HTR-8/SVneo (cell line): ENCODE results near the gene SCLT1.

Experiments
- DNase-seq: peaks from one replicate; pipeline ENCODE4 v3.0.0; 2011; ENCODE audit warnings: low spot score, mixed read lengths; ENCODE audit not compliant: insufficient read length
- FAIRE-seq: peaks from 2 replicates; lab custom pipeline; 2011; peaks lifted over from hg19 to GRCh38; lab: Jason Lieb, UNC

Gene SCLT1

DNA sequence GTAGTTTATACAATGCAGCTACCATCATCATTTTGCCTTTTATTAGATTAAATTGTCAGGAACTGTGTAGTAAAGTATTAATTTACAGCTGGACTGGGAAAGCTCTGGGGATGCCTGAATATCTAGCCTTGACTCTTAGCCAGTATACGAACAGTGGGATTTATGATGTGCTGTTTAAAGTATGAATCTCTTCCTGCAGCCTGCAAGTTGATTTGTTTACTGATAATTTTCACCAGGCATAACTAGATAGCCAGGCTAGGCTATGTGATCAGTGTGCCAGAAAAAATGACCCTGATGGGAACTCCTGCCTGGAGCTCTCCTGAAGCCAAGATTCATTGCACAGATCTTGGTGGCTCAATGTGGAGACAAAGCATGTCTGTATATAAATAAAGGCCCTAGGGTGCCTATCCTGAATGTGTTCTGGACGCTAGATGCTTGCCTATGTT, 119.2 kb downstream of the SCLT1 start:
- no peak for DNase-seq
- FAIRE-seq = no peak

GRCh38 chr4:128973384-128973783, 120.0 kb downstream of the SCLT1 start:
- FAIRE-seq = no peak
- DNase-seq = no peak

DNA sequence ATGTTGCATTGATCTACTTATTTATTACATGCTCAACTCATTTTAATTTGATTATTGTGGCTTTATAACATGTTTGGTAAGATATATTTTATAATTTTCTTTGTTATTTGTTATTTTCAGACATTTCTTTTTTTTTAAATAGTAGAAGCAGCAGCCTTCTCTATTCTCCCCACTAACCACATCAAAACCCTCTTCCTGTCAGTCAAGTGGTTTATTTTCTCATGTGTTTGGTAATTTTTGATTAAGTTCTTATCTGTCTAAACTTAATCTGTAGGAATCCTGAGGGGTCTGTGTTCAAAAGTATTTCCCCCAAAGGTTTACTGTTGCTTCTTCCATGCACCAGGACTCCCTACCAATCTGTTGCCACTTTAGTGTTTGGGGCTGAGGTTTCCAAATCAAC, 131.9 kb downstream of the SCLT1 start:
- no peak for DNase-seq

GRCh38 chr4:128958194-128958593, 135.1 kb downstream of the SCLT1 start:
- FAIRE-seq (no peak), DNase-seq (no peak)

More for the DNA sequence above, 131.9 kb downstream of the SCLT1 start:
- no peak for FAIRE-seq

DNA sequence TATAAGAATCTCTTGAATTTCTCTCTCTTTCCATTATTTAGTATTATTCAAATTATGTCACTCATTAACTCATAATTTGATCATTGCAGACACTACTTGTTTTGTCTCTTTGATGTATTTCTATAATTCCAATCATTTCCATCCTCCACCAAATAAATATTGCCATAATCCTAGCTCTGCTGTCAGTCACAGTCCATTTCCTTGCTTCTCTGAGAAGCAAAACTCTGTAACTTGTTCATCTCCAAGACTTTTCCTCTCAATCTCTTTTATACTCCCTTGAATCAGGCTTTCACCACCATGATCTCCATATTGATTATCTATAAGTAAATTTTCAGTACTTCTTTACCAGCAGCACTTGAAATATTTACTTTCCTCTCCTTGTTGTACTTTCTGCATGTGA, 135.9 kb downstream of the SCLT1 start:
- no peak for FAIRE-seq
- no peak for DNase-seq

DNA sequence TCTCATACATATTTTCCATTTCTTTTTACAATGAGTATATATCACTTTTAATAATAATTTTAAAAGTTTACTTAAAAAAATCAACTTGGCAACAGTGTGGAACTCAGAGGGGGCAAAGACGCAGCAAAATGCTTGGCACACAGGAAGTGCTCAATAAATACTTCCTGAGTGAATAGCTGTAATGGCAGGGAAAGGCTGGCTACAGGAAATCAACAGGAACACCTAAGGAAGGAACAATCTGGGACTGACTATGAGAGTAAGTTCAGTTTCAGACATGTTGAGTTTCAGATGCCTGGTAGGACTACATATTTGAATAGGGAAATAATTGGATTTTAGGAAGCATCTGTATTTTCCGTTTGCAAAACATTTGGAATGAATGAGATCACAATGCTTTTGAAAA, 137.6 kb downstream of the SCLT1 start:
- no peak for DNase-seq
- FAIRE-seq = no peak

DNA sequence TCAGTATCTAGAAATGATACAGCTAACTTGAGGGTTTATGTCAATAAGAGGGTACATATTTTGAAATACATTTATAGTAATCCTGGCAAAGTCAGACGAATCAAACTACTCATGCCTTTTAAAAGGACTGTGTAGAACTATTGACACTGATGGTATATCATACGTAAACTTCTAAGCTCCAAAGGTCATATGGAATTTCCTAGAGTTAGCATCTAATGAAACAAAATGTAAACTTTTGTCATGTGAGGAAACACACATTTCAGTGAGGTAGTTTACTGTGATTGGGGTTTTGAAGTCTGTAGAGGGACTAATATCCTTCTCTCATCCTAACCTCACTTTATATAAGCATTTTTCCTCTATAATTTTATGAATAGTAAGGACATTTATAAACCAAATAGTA, 138.4 kb downstream of the SCLT1 start:
- DNase-seq (no peak), FAIRE-seq (no peak)

DNA sequence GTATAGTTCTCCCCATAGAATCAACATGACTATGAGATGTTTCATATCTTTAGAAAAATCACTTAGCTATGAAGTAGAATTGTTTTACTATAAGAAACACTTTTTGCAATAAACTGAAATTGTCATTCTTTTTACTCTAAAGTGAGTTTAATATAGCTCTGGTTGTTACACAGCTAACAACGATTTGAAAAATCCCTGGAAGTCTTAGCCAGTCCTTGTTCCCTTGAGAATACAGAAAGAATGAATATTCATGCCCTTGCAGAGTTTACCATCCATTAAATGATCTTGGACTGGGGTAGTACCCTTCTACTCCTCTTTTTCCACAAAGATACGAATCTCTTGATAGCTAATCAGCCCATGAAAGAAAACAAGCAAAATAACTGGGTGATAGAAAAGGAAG, 142.0 kb downstream of the SCLT1 start:
- no peak for DNase-seq
- FAIRE-seq = no peak

GRCh38 chr4:128950796-128951195, 142.5 kb downstream of the SCLT1 start:
- FAIRE-seq = no peak
- DNase-seq = no peak

- FAIRE-seq = peak; percentile 66
- DNase-seq = no peak
Observed at GRCh38 chr4:128946916-128947315, 146.4 kb downstream of the SCLT1 start.

GRCh38 chr4:128942607-128943006, 150.7 kb downstream of the SCLT1 start:
- FAIRE-seq = no peak
- DNase-seq = no peak

- DNase-seq = no peak
Observed at GRCh38 chr4:128940971-128941370, 152.4 kb downstream of the SCLT1 start.

DNA sequence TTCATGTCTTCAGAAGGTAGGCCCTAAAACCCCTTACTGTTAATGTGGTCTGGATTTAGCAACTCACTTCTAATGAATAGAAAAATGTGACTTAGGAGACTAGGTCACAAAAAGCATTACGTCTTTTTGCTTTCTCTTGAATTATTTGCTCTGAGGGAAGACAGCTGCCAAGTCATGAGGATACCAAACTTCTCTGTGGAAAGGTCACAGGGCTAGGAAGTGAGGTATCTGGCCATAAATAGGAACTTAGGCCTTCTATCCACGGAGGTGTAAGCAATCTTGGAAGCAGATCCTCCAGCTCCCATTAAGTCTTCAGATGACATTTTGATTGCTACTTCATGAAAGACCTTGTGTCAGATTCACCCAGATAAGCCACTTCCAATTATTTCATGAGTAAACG, 163.3 kb downstream of the SCLT1 start:
- no peak for DNase-seq
- FAIRE-seq = no peak

More at GRCh38 chr4:128940971-128941370, 152.4 kb downstream of the SCLT1 start:
- no peak for FAIRE-seq

- FAIRE-seq = no peak
Observed at GRCh38 chr4:128924951-128925350, 168.4 kb downstream of the SCLT1 start.

GRCh38 chr4:128921954-128922353, 171.4 kb downstream of the SCLT1 start:
- no peak for FAIRE-seq

More at GRCh38 chr4:128924951-128925350, 168.4 kb downstream of the SCLT1 start:
- DNase-seq = no peak

DNA sequence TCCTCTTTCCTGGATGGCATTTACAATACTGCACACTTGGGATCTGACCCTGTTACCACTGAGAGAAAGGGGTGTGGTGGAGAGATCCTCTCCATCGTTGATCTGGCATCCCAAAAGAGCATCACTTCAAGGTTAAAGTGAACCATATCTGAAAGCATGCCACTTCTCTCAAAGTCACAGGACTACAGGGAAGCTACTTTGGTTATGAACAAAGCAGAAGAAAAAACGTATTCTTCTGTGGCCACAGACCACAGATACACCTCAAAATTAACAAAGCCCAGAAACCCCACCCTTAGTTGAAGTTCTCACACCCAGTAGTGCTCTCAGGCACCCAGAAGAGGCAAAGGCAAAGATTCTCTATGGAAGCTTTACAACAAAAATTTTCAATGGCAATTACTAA, 175.6 kb downstream of the SCLT1 start:
- DNase-seq (no peak), FAIRE-seq (no peak)

More at GRCh38 chr4:128921954-128922353, 171.4 kb downstream of the SCLT1 start:
- no peak for DNase-seq

- FAIRE-seq (no peak), DNase-seq (no peak)
Observed at GRCh38 chr4:128916832-128917231, 176.5 kb downstream of the SCLT1 start.

- no peak for FAIRE-seq
- no peak for DNase-seq
Observed at GRCh38 chr4:128915544-128915943, 177.8 kb downstream of the SCLT1 start.

- FAIRE-seq (no peak), DNase-seq (no peak)
Observed at GRCh38 chr4:128913228-128913627, 180.1 kb downstream of the SCLT1 start.

DNA sequence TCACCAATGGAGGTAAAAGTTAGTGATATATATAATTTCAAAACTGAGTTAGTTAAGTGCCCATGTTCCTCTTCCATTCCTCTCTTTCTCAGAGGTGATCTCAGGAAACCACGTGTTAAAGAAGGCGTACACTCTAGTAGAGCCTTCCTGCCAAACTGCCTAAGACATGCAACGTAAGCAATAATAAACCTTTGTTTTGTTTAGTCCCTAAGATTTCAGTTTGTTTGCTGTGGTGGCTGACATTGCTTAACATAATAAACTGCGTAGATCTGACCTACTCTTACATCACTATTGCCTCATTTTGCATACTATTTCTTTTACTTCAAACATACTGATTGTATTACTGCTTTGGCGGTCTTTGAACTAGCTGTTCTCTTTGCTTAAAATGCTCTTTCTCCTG, 184.6 kb downstream of the SCLT1 start:
- no peak for DNase-seq
- FAIRE-seq = no peak

DNA sequence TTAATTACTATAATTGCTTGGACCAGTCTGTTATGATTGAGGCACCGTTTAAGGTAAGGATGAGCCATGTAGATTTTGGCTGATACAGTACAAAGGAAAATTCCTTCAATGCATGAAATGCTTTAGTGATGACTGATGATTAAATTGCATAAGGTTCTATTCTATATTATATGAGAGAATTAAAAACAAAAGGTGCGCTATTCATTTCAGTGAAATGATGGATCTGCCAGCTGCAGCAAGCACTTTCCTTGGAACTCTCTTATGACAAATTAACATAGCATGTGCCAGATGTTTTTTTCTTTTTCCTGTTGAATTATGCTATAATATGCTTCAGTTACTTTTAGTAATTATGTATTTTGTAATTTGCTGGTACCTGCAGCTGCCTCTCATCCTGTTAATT, 185.4 kb downstream of the SCLT1 start:
- DNase-seq (no peak), FAIRE-seq (no peak)

DNA sequence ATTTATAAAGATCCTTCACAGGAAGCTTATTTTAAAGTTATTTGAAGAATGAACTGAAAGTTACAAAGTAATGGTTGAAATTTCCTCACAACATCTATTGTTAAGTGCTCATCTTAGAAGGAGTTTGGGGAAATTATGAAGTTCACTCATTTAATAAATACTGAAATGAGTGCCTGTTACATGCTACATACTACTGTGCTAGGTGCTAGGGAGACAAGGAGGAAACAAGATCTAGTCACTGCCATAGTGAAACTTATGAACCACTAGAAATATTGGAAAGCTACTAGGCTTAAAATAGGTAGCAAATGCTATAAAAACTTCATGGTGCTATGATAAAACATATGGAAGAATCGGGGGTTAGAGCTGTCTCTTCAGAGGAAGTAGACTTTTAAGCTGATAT, 186.8 kb downstream of the SCLT1 start:
- DNase-seq = no peak
- FAIRE-seq = no peak

DNA sequence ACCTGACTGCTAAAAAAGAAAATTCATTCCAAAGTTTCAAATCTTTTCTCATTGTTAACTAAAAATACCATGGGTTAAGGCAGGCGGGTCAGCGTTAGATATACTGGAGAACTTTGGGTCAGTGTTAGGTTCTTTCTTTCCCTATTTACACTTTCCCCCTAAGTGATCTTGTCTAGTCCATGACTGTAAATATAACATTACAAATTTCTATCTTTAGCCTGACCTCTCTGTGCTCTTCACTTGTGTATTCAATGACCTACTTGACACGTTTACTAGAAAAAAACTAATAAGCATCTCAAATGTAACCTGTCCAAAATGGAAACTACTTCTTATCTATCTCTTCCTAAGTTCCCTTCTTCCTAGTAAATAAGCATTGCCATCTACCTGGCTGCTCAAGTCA, 188.5 kb downstream of the SCLT1 start:
- DNase-seq = no peak
- no peak for FAIRE-seq
